Measurements from ENCODE around the gene PPP1CA.

- TF ChIP-seq CTCF (IDR thresholded peaks at IDR 0.05) (no peak), POLR2A (IDR thresholded peaks at IDR 0.05) (no peak)
Measured at GRCh38 chr11:67354075-67355022, 47.3 kb downstream of the PPP1CA start.

All from thyroid gland (tissue), 4 donors.